OCI-LY1 (cell line): ENCODE results near the gene SLC45A1.

Source experiments
- EZH2 ChIP-seq: fragments of 200-600 bp; sonication (generic), shearing (Covaris generic); IDR thresholded peaks from 2 replicates; pipeline ENCODE4 v1.8.0; 2017; ENCODE audit warnings: borderline replicate concordance, mixed run types, mild to moderate bottlenecking, antibody characterized with exemption, low read length, moderate library complexity, mixed read lengths
- TF ChIP-seq, protein P1 (sequence below): fragments of 200-600 bp; sonication (generic), shearing (Covaris generic); IDR thresholded peaks from 2 replicates; pipeline ENCODE4 v1.5.1; 2017; ENCODE audit warnings: mild to moderate bottlenecking, antibody characterized with exemption, low read length, moderate library complexity, mixed read lengths

DNA sequence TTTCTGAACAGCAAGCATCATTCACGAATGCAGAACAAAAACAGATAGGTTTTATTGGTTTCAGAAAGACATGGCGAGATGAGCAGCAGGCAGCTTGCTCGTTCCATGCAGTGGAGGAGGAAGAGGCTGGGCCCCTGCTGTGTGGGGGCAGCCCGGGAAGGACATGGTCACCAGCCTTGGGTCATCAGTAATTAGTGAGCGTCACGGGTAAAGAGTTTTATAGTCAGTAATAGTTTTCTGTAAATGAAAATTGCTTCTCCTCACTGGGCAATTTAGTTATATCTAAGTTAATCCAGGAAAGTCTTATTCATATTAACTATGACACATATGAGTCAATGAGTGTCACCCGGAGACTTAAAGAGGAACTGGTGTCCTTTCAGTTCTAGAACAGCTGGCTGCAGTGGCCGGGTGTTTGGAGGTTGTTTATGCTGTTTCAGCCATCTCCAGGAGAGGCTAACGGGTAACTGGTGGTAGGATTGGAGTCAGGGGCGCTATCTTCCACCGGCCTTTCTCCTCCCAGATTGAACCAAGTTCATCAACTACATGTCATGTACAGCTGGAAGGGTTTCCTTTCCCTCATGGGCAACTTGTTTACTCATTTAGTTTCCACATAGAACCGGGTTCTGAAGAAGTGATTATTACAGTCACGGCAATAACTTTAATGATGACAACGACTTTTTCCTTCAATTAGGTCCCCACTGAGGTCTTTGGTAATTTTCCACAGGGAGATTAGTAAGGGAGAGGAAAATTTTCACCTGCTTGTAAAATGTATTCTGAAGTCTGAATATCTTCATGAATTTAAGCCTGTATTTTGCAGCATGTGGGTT lies 34.6 kb upstream of the SLC45A1 start:
- TF ChIP-seq, protein P1, sequence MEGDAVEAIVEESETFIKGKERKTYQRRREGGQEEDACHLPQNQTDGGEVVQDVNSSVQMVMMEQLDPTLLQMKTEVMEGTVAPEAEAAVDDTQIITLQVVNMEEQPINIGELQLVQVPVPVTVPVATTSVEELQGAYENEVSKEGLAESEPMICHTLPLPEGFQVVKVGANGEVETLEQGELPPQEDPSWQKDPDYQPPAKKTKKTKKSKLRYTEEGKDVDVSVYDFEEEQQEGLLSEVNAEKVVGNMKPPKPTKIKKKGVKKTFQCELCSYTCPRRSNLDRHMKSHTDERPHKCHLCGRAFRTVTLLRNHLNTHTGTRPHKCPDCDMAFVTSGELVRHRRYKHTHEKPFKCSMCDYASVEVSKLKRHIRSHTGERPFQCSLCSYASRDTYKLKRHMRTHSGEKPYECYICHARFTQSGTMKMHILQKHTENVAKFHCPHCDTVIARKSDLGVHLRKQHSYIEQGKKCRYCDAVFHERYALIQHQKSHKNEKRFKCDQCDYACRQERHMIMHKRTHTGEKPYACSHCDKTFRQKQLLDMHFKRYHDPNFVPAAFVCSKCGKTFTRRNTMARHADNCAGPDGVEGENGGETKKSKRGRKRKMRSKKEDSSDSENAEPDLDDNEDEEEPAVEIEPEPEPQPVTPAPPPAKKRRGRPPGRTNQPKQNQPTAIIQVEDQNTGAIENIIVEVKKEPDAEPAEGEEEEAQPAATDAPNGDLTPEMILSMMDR: no peak
- TF ChIP-seq EZH2: no peak
